Adipocyte (in vitro differentiated cells): ENCODE measurements around the gene SYT1.
A peak's percentile ranks its signal among the peaks of the same experiment; 100 is the strongest.

Experiments used
- DNase-seq: peaks from one replicate; pipeline ENCODE4 v3.0.0-alpha.2; 2015; ENCODE audit warnings: low read depth
- H3K27me3 ChIP-seq: replicated peaks from 2 replicates; pipeline ENCODE4 v1.7.0; 2013; ENCODE audit warnings: mild to moderate bottlenecking, low read length, moderate library complexity; ENCODE audit not compliant: control insufficient read depth, insufficient read depth
- H3K36me3 ChIP-seq: 2 replicates; pipeline ENCODE4 v1.7.0; 2013; ENCODE audit warnings: low read length, mild to moderate bottlenecking, moderate library complexity; ENCODE audit not compliant: control insufficient read depth, insufficient read depth, severe bottlenecking
- H3K4me1 ChIP-seq: 2 replicates; pipeline ENCODE4 v1.7.0; 2013; ENCODE audit warnings: mild to moderate bottlenecking, low read length, moderate library complexity; ENCODE audit not compliant: control insufficient read depth, insufficient read depth
- H3K4me3 ChIP-seq: 2 replicates; pipeline ENCODE4 v1.7.0; 2013; ENCODE audit warnings: mild to moderate bottlenecking, low read length, moderate library complexity
- H3K9ac ChIP-seq: 2 replicates; pipeline ENCODE4 v1.7.0; 2013; ENCODE audit warnings: mild to moderate bottlenecking, low read length, moderate library complexity
- H3K9me3 ChIP-seq: 2 replicates; pipeline ENCODE4 v1.7.0; 2013; ENCODE audit warnings: mild to moderate bottlenecking, low read length, moderate library complexity; ENCODE audit not compliant: control insufficient read depth

The SYT1 gene

GRCh38 chr12:79378496-79378895, 513.9 kb downstream of the SYT1 start:
- Histone ChIP-seq H3K9me3 (no peaks in the 10 kb centered on the region), H3K36me3 (no peaks in the 10 kb centered on the region), H3K4me1 (peaks cover 17% of the 10 kb centered on the region), H3K9ac (no peak overlapping the region), H3K4me3 (no peak overlapping the region), H3K27me3 (no peaks in the 10 kb centered on the region)
- peak; percentile 11 for DNase-seq

- Histone ChIP-seq H3K9me3 (no peaks in the 10 kb centered on the region), H3K36me3 (no peaks in the 10 kb centered on the region), H3K4me1 (peaks cover 17% of the 10 kb centered on the region), H3K4me3 (no peak overlapping the region), H3K27me3 (no peaks in the 10 kb centered on the region), H3K9ac (no peak overlapping the region)
- no peak for DNase-seq
Observed at GRCh38 chr12:79380402-79380801, 515.8 kb downstream of the SYT1 start.

- Histone ChIP-seq H3K9me3 (no peaks in the 10 kb centered on the region), H3K4me3 (no peak overlapping the region)
Observed at GRCh38 chr12:79381248-79382208, 517.0 kb downstream of the SYT1 start.

GRCh38 chr12:79384551-79384950, 520.0 kb downstream of the SYT1 start:
- Histone ChIP-seq H3K9me3 (no peaks in the 10 kb centered on the region), H3K27me3 (no peaks in the 10 kb centered on the region), H3K4me1 (no peaks in the 10 kb centered on the region), H3K36me3 (no peaks in the 10 kb centered on the region), H3K4me3 (no peak overlapping the region), H3K9ac (no peak overlapping the region)
- no peak for DNase-seq

More at GRCh38 chr12:79381248-79382208, 517.0 kb downstream of the SYT1 start:
- H3K9ac ChIP-seq: no peak overlapping the region
- no peak for DNase-seq
- H3K27me3 ChIP-seq: no peaks in the 10 kb centered on the region
- peaks cover 17% of the 10 kb centered on the region for H3K4me1 ChIP-seq
- no peaks in the 10 kb centered on the region for H3K36me3 ChIP-seq

GRCh38 chr12:79388011-79388410, 523.4 kb downstream of the SYT1 start:
- Histone ChIP-seq H3K9ac (no peak overlapping the region), H3K9me3 (no peaks in the 10 kb centered on the region), H3K36me3 (no peaks in the 10 kb centered on the region), H3K27me3 (no peaks in the 10 kb centered on the region), H3K4me3 (no peak overlapping the region), H3K4me1 (no peaks in the 10 kb centered on the region)
- DNase-seq: no peak

GRCh38 chr12:79393842-79394241, 529.3 kb downstream of the SYT1 start:
- H3K9me3 ChIP-seq: no peaks in the 10 kb centered on the region
- H3K4me1 ChIP-seq: no peaks in the 10 kb centered on the region
- no peak overlapping the region for H3K9ac ChIP-seq
- H3K36me3 ChIP-seq: no peaks in the 10 kb centered on the region
- no peaks in the 10 kb centered on the region for H3K27me3 ChIP-seq
- DNase-seq: no peak
- no peak overlapping the region for H3K4me3 ChIP-seq

- no peak for DNase-seq
Observed at GRCh38 chr12:79397609-79398008, 533.0 kb downstream of the SYT1 start.

GRCh38 chr12:79400481-79400880, 535.9 kb downstream of the SYT1 start:
- no peak for DNase-seq
- H3K36me3 ChIP-seq: no peaks in the 10 kb centered on the region

More at GRCh38 chr12:79397609-79398008, 533.0 kb downstream of the SYT1 start:
- Histone ChIP-seq H3K36me3 (no peaks in the 10 kb centered on the region), H3K9me3 (no peaks in the 10 kb centered on the region), H3K9ac (no peak overlapping the region), H3K4me1 (peaks cover 12% of the 10 kb centered on the region), H3K4me3 (no peak overlapping the region), H3K27me3 (no peaks in the 10 kb centered on the region)

GRCh38 chr12:79402606-79403005, 538.0 kb downstream of the SYT1 start:
- Histone ChIP-seq H3K36me3 (no peaks in the 10 kb centered on the region), H3K9me3 (no peaks in the 10 kb centered on the region), H3K9ac (no peak overlapping the region), H3K4me1 (peaks cover 16% of the 10 kb centered on the region), H3K27me3 (no peaks in the 10 kb centered on the region), H3K4me3 (peak overlapping the region; percentile 11)
- peak; percentile 46 for DNase-seq

More at GRCh38 chr12:79400481-79400880, 535.9 kb downstream of the SYT1 start:
- H3K27me3 ChIP-seq: no peaks in the 10 kb centered on the region
- peaks cover 16% of the 10 kb centered on the region for H3K4me1 ChIP-seq
- no peak overlapping the region for H3K9ac ChIP-seq
- H3K9me3 ChIP-seq: no peaks in the 10 kb centered on the region
- H3K4me3 ChIP-seq: no peak overlapping the region

- no peak overlapping the region for H3K9ac ChIP-seq
- H3K36me3 ChIP-seq: no peaks in the 10 kb centered on the region
- no peak overlapping the region for H3K4me3 ChIP-seq
- peaks cover 38% of the 10 kb centered on the region for H3K4me1 ChIP-seq
- H3K9me3 ChIP-seq: no peaks in the 10 kb centered on the region
- no peaks in the 10 kb centered on the region for H3K27me3 ChIP-seq
- DNase-seq: no peak
Observed at GRCh38 chr12:79406993-79407392, 542.4 kb downstream of the SYT1 start.

GRCh38 chr12:79407671-79408622, 543.4 kb downstream of the SYT1 start:
- H3K4me3 ChIP-seq: no peak overlapping the region
- DNase-seq: peak; percentile 95
- no peaks in the 10 kb centered on the region for H3K9me3 ChIP-seq
- peak overlapping the region; percentile 68 for H3K9ac ChIP-seq
- H3K36me3 ChIP-seq: no peaks in the 10 kb centered on the region
- no peaks in the 10 kb centered on the region for H3K27me3 ChIP-seq
- H3K4me1 ChIP-seq: peaks cover 29% of the 10 kb centered on the region
